Naive thymus-derived CD4-positive, alpha-beta T cell (primary cell): ENCODE measurements around the gene NEU4. TPM values are rescaled to one million over a fixed set of nuclear protein-coding genes. Genes with fewer than 3 reads are reported as not detected.
"Not testable (repeated sequence)": the region's sequence is repeated elsewhere in the genome, so short reads cannot be mapped to it uniquely, and the experiment has no call there.

Experiments used
- ATAC-seq: fragments of 150-1000 bp; cut with Tn5 transposase; 2 replicates; pipeline ENCODE4 v1.10.0; 2021; ENCODE audit warnings: mild to moderate bottlenecking, moderate library complexity
- CTCF ChIA-PET: fragments of 350-600 bp; sonication (Branson Sonifier 250); formaldehyde crosslinking; loops from one replicate; lab custom pipeline; 2021; ENCODE audit warnings: antibody characterized with exemption; lab: Charles Lee
- POLR2A ChIA-PET: fragments of 350-600 bp; sonication (Branson Sonifier 250); formaldehyde crosslinking; loops from one replicate; lab custom pipeline; 2021; ENCODE audit warnings: antibody characterized with exemption, inconsistent platforms; lab: Charles Lee
- DNase-seq, 9 donors: peaks; one replicate each; pipeline versions ENCODE4 v3.0.0 to v3.0.0-alpha.2; 2020 to 2022; ENCODE audit warnings: mixed read lengths in 1 of 9
- H3K27ac ChIP-seq: one replicate; pipeline ENCODE4 v1.7.0; 2013; ENCODE audit warnings: mild to moderate bottlenecking, low read depth, low read length, moderate library complexity
- H3K27me3 ChIP-seq, 2 donors: one replicate each; pipeline ENCODE4 v1.7.0; 2013; ENCODE audit warnings: low read length in 2 of 2, mild to moderate bottlenecking in 2 of 2, moderate library complexity in 2 of 2; ENCODE audit not compliant: control insufficient read depth in 2 of 2, insufficient read depth in 2 of 2
- H3K36me3 ChIP-seq, 3 experiments: 1 replicate in 2 of 3; 2 replicates in 1 of 3; pipeline ENCODE4 v1.7.0; 2013; ENCODE audit warnings: low read length in 3 of 3, mild to moderate bottlenecking in 3 of 3, moderate library complexity in 1 of 3; ENCODE audit not compliant: insufficient read depth in 3 of 3, control insufficient read depth in 2 of 3
- H3K4me1 ChIP-seq, 2 donors: one replicate each; pipeline ENCODE4 v1.7.0; 2013; ENCODE audit warnings: low read length in 2 of 2, mild to moderate bottlenecking in 2 of 2, moderate library complexity in 1 of 2; ENCODE audit not compliant: control insufficient read depth in 2 of 2, insufficient read depth in 2 of 2
- H3K4me3 ChIP-seq: 2 replicates; pipeline ENCODE4 v1.7.0; 2013; ENCODE audit warnings: mild to moderate bottlenecking, low read length
- H3K9me3 ChIP-seq, 3 experiments: 1 replicate in 2 of 3; 2 replicates in 1 of 3; pipeline ENCODE4 v1.7.0; 2013; ENCODE audit warnings: low read length in 3 of 3; ENCODE audit not compliant: control insufficient read depth in 2 of 3
- H3K27ac Mint-ChIP-seq, 9 donors: one replicate each; pipeline ENCODE4 v1.8.0; 2020 to 2022; ENCODE audit warnings: mixed read lengths in 9 of 9, mild to moderate bottlenecking in 8 of 9, moderate library complexity in 5 of 9, inconsistent platforms in 2 of 9
- H3K27me3 Mint-ChIP-seq, 5 donors: one replicate each; pipeline ENCODE4 v1.8.0; 2021 to 2022; ENCODE audit warnings: mixed read lengths in 5 of 5, mild to moderate bottlenecking in 1 of 5
- H3K36me3 Mint-ChIP-seq, 5 donors: one replicate each; pipeline ENCODE4 v1.8.0; 2020 to 2022; ENCODE audit warnings: mixed read lengths in 5 of 5, mild to moderate bottlenecking in 3 of 5, inconsistent platforms in 1 of 5
- H3K4me1 Mint-ChIP-seq, 7 donors: one replicate each; pipeline ENCODE4 v1.8.0; 2020 to 2022; ENCODE audit warnings: mixed read lengths in 7 of 7, mild to moderate bottlenecking in 3 of 7, inconsistent platforms in 1 of 7
- H3K4me3 Mint-ChIP-seq, 10 donors: one replicate each; pipeline ENCODE4 v1.8.0; 2020 to 2022; ENCODE audit warnings: mild to moderate bottlenecking in 10 of 10, mixed read lengths in 10 of 10, moderate library complexity in 6 of 10, inconsistent platforms in 2 of 10
- H3K9me3 Mint-ChIP-seq, 11 donors: one replicate each; pipeline ENCODE4 v1.8.0; 2020 to 2022; ENCODE audit warnings: mixed read lengths in 11 of 11, mild to moderate bottlenecking in 4 of 11, inconsistent platforms in 1 of 11, moderate library complexity in 1 of 11
- intact Hi-C, 2 donors: fragments of 100-400 bp; cut with micrococcal nuclease; formaldehyde crosslinking; loops; one replicate each; pipeline ENCODE4 v1.15.1; 2023
- polyA plus RNA-seq, 2 donors: library from polyadenylated mRNA; unstranded; fragments of 300-500 nt; fragmentation: Illumina TruSeq; gene quantifications; one replicate each; pipeline ENCODE4 v1.2.3, GENCODE V29; 2021
- total RNA-seq, 6 experiments: library from RNA in 5 of 6; stranded (reverse) in 5 of 6; gene quantifications; 1 replicate in 5 of 6; 2 replicates in 1 of 6; pipeline ENCODE4 v1.2.3 and lab custom pipeline; 2021 to 2026

Gene NEU4
- total and polyA plus RNA-seq, 7 experiments from 2014 or later: 1.1 to 13.9 (median 1.2) TPM; not detected in 4

- ChIA-PET POLR2A (no interaction called here), CTCF (no interaction called here)
- Histone ChIP-seq H3K27ac (no peak overlapping the region), H3K9me3 (no peaks in the 10 kb centered on the region), H3K4me1 (no peaks in the 10 kb centered on the region), H3K27me3 (no peaks in the 10 kb centered on the region), H3K4me3 (no peak overlapping the region), H3K36me3 (no peaks in the 10 kb centered on the region)
- H3K9me3 Mint-ChIP-seq: peaks cover 0 to 10% (median 2%) of the 10 kb centered on the region in 11 donors
- DNase-seq (no peak), ATAC-seq (no peak)
- H3K4me3 Mint-ChIP-seq: no peak overlapping the region
- H3K27me3 Mint-ChIP-seq: no peaks in the 10 kb centered on the region
- intact Hi-C loops: no loop called here
- H3K4me1 Mint-ChIP-seq: no peaks in the 10 kb centered on the region
- no peak overlapping the region for H3K27ac Mint-ChIP-seq
- H3K36me3 Mint-ChIP-seq: no peaks in the 10 kb centered on the region
Observed at GRCh38 chr2:241780939-241781569, 27.9 kb upstream of the NEU4 start.

- H3K27ac Mint-ChIP-seq, H3K9me3 ChIP-seq, ATAC-seq, H3K36me3 ChIP-seq, POLR2A ChIA-PET, H3K27me3 Mint-ChIP-seq, H3K4me1 ChIP-seq, DNase-seq, H3K4me3 Mint-ChIP-seq, H3K27ac ChIP-seq, H3K27me3 ChIP-seq, H3K4me3 ChIP-seq, H3K36me3 Mint-ChIP-seq, intact Hi-C loops, H3K4me1 Mint-ChIP-seq: not testable (repeated sequence)
- H3K9me3 Mint-ChIP-seq: peaks cover 0 to 10% (median 2%) of the 10 kb centered on the region in 11 donors
- CTCF ChIA-PET: interaction anchor here (0.7 kb wide), 1 partner anchor 9 kb away, joined by 3 read pairs; no protein-coding TSS in a partner anchor
Observed at GRCh38 chr2:241782053-241782452, 26.9 kb upstream of the NEU4 start.

- H3K27ac Mint-ChIP-seq: no peak overlapping the region
- H3K27ac ChIP-seq: no peak overlapping the region
- H3K27me3 Mint-ChIP-seq: peaks cover 0 to 7% (median 0%) of the 10 kb centered on the region in 5 donors
- DNase-seq (no peak), ATAC-seq (no peak)
- intact Hi-C loops: no loop called here
- H3K36me3 ChIP-seq: no peaks in the 10 kb centered on the region
- H3K4me1 ChIP-seq: peaks cover 0 to 6% of the 10 kb centered on the region in 2 donors
- peaks cover 0 to 2% (median 0%) of the 10 kb centered on the region in 5 donors for H3K36me3 Mint-ChIP-seq
- no peak overlapping the region for H3K4me3 ChIP-seq
- ChIA-PET CTCF (no interaction called here), POLR2A (no interaction called here)
- H3K9me3 ChIP-seq: no peaks in the 10 kb centered on the region
- H3K4me1 Mint-ChIP-seq: peaks cover 0 to 10% (median 0%) of the 10 kb centered on the region in 7 donors
- peaks cover 0 to 27% (median 0%) of the 10 kb centered on the region in 11 donors for H3K9me3 Mint-ChIP-seq
- H3K4me3 Mint-ChIP-seq: no peak overlapping the region
- H3K27me3 ChIP-seq: no peaks in the 10 kb centered on the region
Observed at GRCh38 chr2:241788135-241788534, 20.9 kb upstream of the NEU4 start.

- intact Hi-C loops: no loop called here
- DNase-seq (peak in 1 of 9 donors; percentile 27), ATAC-seq (peak; percentile 48)
- CTCF ChIA-PET: no interaction called here
- POLR2A ChIA-PET: no interaction called here
- H3K27me3 ChIP-seq: no peaks in the 10 kb centered on the region
- no peak overlapping the region for H3K27ac ChIP-seq
- H3K4me3 ChIP-seq: no peak overlapping the region
- Mint-ChIP-seq H3K27me3 (peaks cover 0 to 9% (median 0%) of the 10 kb centered on the region in 5 donors), H3K27ac (no peak overlapping the region), H3K4me3 (no peak overlapping the region), H3K4me1 (peaks cover 0 to 10% (median 2%) of the 10 kb centered on the region in 7 donors), H3K9me3 (peaks cover 0 to 30% (median 0%) of the 10 kb centered on the region in 11 donors), H3K36me3 (peaks cover 0 to 2% (median 0%) of the 10 kb centered on the region in 5 donors)
- no peaks in the 10 kb centered on the region for H3K9me3 ChIP-seq
- peaks cover 0 to 6% of the 10 kb centered on the region in 2 donors for H3K4me1 ChIP-seq
- no peaks in the 10 kb centered on the region for H3K36me3 ChIP-seq
Observed at GRCh38 chr2:241788572-241788971, 20.4 kb upstream of the NEU4 start.

- POLR2A ChIA-PET, H3K27ac Mint-ChIP-seq: not testable (repeated sequence)
Observed at GRCh38 chr2:241791385-241791784, 17.6 kb upstream of the NEU4 start.

GRCh38 chr2:241793385-241793784 lies 15.6 kb upstream of the NEU4 start:
- peak; percentile 24 for ATAC-seq
- intact Hi-C loops: no loop called here
- CTCF ChIA-PET: no interaction called here

More at GRCh38 chr2:241791385-241791784, 17.6 kb upstream of the NEU4 start:
- H3K4me1 Mint-ChIP-seq, H3K36me3 Mint-ChIP-seq, DNase-seq, H3K27ac ChIP-seq, H3K27me3 ChIP-seq, H3K4me3 Mint-ChIP-seq, CTCF ChIA-PET, H3K27me3 Mint-ChIP-seq, ATAC-seq, H3K4me3 ChIP-seq, H3K4me1 ChIP-seq, H3K9me3 ChIP-seq, intact Hi-C loops, H3K36me3 ChIP-seq: not testable (repeated sequence)
- peaks cover 0 to 30% (median 0%) of the 10 kb centered on the region in 11 donors for H3K9me3 Mint-ChIP-seq

More at GRCh38 chr2:241793385-241793784, 15.6 kb upstream of the NEU4 start:
- H3K36me3 Mint-ChIP-seq: peaks cover 0 to 2% (median 0%) of the 10 kb centered on the region in 5 donors
- Histone ChIP-seq H3K4me3 (no peak overlapping the region), H3K4me1 (peaks cover 0 to 2% of the 10 kb centered on the region in 2 donors), H3K27me3 (no peaks in the 10 kb centered on the region), H3K36me3 (no peaks in the 10 kb centered on the region), H3K27ac (no peak overlapping the region), H3K9me3 (no peaks in the 10 kb centered on the region)
- peaks cover 0 to 24% (median 0%) of the 10 kb centered on the region in 11 donors for H3K9me3 Mint-ChIP-seq
- POLR2A ChIA-PET: no interaction called here
- no peak overlapping the region for H3K27ac Mint-ChIP-seq
- H3K27me3 Mint-ChIP-seq: peaks cover 0 to 9% (median 0%) of the 10 kb centered on the region in 5 donors
- no peak for DNase-seq
- peaks cover 0 to 8% (median 2%) of the 10 kb centered on the region in 7 donors for H3K4me1 Mint-ChIP-seq
- H3K4me3 Mint-ChIP-seq: no peak overlapping the region
